DOHH2 (cell line): ENCODE data around the gene MYOF.

Experiments
- H3F3A ChIP-seq: fragments of 200-600 bp; sonication (generic), shearing (Covaris generic); 2 replicates; pipeline ENCODE4 v1.6.0; 2016; ENCODE audit warnings: antibody characterized with exemption, mild to moderate bottlenecking; ENCODE audit not compliant: control insufficient read depth, insufficient read depth
- H3K27ac ChIP-seq: fragments of 200-600 bp; sonication (generic); 2 replicates; pipeline ENCODE4 v1.5.1; 2014; ENCODE audit warnings: low read depth, mild to moderate bottlenecking, low read length, moderate library complexity
- H3K27me3 ChIP-seq: fragments of 200-600 bp; sonication (generic); 2 replicates; pipeline ENCODE4 v1.6.1; 2014; ENCODE audit warnings: mild to moderate bottlenecking, low read length, mixed read lengths; ENCODE audit not compliant: control insufficient read depth
- H3K36me3 ChIP-seq: fragments of 200-600 bp; sonication (generic); 2 replicates; pipeline ENCODE4 v1.6.1; 2014; ENCODE audit warnings: mild to moderate bottlenecking, low read length, moderate library complexity, mixed read lengths; ENCODE audit not compliant: control insufficient read depth
- H3K4me1 ChIP-seq: fragments of 200-600 bp; sonication (generic); 2 replicates; pipeline ENCODE4 v1.6.1; 2014; ENCODE audit warnings: mild to moderate bottlenecking, low read length, mixed read lengths; ENCODE audit not compliant: control insufficient read depth
- H3K4me2 ChIP-seq: fragments of 200-600 bp; sonication (generic); 2 replicates; pipeline ENCODE4 v1.6.0; 2014; ENCODE audit warnings: mild to moderate bottlenecking, low read length, moderate library complexity
- H3K4me3 ChIP-seq: fragments of 200-600 bp; sonication (generic); 2 replicates; pipeline ENCODE4 v1.5.1; 2014; ENCODE audit warnings: mild to moderate bottlenecking, low read length, mixed read lengths
- H3K79me2 ChIP-seq: fragments of 200-600 bp; sonication (generic); 2 replicates; pipeline ENCODE4 v1.6.1; 2014; ENCODE audit warnings: mild to moderate bottlenecking, low read length, mixed read lengths; ENCODE audit not compliant: control insufficient read depth
- H3K9me2 ChIP-seq: fragments of 200-600 bp; sonication (generic); replicated peaks from 2 replicates; pipeline ENCODE4 v1.6.1; 2014; ENCODE audit warnings: mild to moderate bottlenecking, low read length, mixed read lengths; ENCODE audit not compliant: control insufficient read depth
- H3K9me3 ChIP-seq: fragments of 200-600 bp; sonication (generic); 2 replicates; pipeline ENCODE4 v1.6.1; 2014; ENCODE audit warnings: antibody characterized with exemption, low read length, mixed read lengths; ENCODE audit not compliant: control insufficient read depth, insufficient read depth
- H4K20me1 ChIP-seq: fragments of 200-600 bp; sonication (generic); 2 replicates; pipeline ENCODE4 v1.6.0; 2014; ENCODE audit warnings: low read depth, mild to moderate bottlenecking, antibody characterized with exemption, low read length, moderate library complexity; ENCODE audit not compliant: control insufficient read depth, insufficient read depth
- EZH2phosphoT487 ChIP-seq: fragments of 200-600 bp; sonication (generic); IDR thresholded peaks from 2 replicates; pipeline ENCODE4 v1.6.1; 2017; ENCODE audit warnings: borderline replicate concordance, mild to moderate bottlenecking, antibody characterized with exemption, low read length, moderate library complexity, mixed read lengths
- TF ChIP-seq, protein P1 (sequence below): fragments of 200-600 bp; sonication (generic); IDR thresholded peaks from one replicate; pipeline ENCODE4 v1.5.1; 2014; ENCODE audit warnings: antibody characterized with exemption, mild to moderate bottlenecking, low read depth, low read length; ENCODE audit not compliant: poor library complexity, severe bottlenecking

The MYOF gene

DNA sequence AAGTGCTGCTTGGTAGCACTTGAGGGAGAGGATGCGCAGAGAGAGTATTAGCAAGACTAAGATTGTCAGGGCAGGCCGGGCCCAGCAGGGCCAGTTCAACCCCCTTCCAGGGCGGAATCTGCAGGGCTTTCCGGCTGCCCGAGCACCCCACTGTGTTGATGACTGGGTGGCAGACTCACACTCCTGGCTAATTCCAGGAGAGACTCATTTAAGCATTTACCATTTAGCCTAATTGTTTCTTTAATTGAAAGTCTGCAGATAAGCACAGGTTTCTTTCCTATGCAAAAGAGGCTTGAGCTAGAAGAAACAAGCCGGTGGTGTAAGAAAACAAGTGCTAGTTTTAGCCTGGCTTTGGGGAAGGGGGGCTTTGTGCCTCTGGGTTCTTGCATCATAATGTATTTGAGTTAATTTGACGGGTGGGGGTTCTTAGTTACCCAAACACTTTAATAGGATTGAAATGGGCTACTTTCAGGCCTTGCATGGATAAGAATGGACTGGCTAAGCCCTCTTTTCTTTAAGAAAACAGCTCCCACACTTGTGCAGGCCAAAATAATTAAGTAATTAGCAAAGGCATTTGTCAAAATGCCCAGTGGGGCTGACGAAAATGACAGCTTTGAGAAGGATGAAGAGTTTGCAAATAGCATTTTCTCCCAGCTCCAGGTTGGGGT, 201.3 kb downstream of the MYOF start:
- H3K27me3 ChIP-seq = no peaks in the 10 kb centered on the region
- no peaks in the 10 kb centered on the region for H3K36me3 ChIP-seq
- no peaks in the 10 kb centered on the region for H3F3A ChIP-seq
- no peak overlapping the region for H3K4me2 ChIP-seq
- no peaks in the 10 kb centered on the region for H3K9me3 ChIP-seq
- peaks cover 44% of the 10 kb centered on the region for H3K4me1 ChIP-seq
- H4K20me1 ChIP-seq = no peaks in the 10 kb centered on the region
- no peaks in the 10 kb centered on the region for H3K79me2 ChIP-seq
- H3K9me2 ChIP-seq = no peaks in the 10 kb centered on the region
- no peak overlapping the region for H3K4me3 ChIP-seq
- no peak overlapping the region for H3K27ac ChIP-seq
- TF ChIP-seq EZH2phosphoT487 = no peak
- TF ChIP-seq, protein P1, sequence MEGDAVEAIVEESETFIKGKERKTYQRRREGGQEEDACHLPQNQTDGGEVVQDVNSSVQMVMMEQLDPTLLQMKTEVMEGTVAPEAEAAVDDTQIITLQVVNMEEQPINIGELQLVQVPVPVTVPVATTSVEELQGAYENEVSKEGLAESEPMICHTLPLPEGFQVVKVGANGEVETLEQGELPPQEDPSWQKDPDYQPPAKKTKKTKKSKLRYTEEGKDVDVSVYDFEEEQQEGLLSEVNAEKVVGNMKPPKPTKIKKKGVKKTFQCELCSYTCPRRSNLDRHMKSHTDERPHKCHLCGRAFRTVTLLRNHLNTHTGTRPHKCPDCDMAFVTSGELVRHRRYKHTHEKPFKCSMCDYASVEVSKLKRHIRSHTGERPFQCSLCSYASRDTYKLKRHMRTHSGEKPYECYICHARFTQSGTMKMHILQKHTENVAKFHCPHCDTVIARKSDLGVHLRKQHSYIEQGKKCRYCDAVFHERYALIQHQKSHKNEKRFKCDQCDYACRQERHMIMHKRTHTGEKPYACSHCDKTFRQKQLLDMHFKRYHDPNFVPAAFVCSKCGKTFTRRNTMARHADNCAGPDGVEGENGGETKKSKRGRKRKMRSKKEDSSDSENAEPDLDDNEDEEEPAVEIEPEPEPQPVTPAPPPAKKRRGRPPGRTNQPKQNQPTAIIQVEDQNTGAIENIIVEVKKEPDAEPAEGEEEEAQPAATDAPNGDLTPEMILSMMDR = no peak

DNA sequence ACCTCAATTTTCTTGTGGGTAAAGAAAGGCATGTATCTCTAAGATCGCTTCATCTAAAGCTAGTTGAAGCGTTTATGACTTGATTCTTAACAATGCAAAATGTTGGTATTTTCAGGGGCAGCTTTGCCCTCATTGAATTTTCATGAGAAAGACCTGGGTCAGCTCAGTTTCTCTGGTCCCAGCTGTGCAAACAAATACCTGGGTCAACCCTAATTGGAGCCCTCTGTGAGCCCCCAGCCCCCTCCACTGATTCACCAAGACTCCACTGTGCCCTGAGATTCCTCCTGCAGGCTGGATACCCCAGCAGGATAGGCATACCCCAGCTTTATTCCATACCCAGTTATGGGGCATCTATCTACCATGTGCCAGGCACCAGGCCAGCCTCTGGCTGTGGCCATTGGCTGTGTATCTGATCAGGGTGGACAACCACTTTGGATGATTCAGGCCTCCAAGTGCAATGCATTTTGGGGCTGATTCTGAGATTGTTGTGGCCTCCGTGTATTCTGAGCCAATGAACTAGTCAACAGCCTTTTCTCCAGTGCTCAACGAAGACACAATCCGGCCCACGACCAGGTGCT, 201.9 kb downstream of the MYOF start:
- Histone ChIP-seq H3K4me2 (no peak overlapping the region), H3K9me2 (no peaks in the 10 kb centered on the region), H3F3A (no peaks in the 10 kb centered on the region), H3K4me1 (peaks cover 50% of the 10 kb centered on the region), H3K27me3 (no peaks in the 10 kb centered on the region), H3K9me3 (no peaks in the 10 kb centered on the region), H4K20me1 (no peaks in the 10 kb centered on the region), H3K79me2 (no peaks in the 10 kb centered on the region), H3K4me3 (no peak overlapping the region), H3K27ac (no peak overlapping the region), H3K36me3 (no peaks in the 10 kb centered on the region)
- no peak for TF ChIP-seq EZH2phosphoT487
- TF ChIP-seq, protein P1 = no peak

DNA sequence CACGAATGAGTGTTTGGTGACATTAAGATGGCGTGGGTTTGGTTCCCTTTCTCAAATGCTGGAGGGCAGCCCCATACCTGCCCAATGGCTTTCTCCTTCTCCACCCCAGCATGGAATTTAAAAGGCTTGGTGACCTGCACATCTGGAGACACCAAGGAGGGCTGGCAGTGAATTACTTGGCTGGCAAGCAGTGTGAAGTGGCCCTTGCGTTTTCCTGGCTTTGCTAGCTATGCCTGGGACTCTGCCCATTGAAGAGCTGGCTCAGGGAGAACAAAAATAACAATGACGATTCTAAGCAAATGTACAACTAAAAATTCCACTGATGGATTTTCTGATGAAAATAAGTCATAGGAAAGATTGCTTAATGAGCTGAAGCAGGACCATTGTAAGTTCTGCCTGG, 204.8 kb downstream of the MYOF start:
- no peaks in the 10 kb centered on the region for H4K20me1 ChIP-seq
- H3K9me3 ChIP-seq = no peaks in the 10 kb centered on the region
- peaks cover 53% of the 10 kb centered on the region for H3K4me1 ChIP-seq
- H3F3A ChIP-seq = no peaks in the 10 kb centered on the region
- H3K4me2 ChIP-seq = no peak overlapping the region
- H3K9me2 ChIP-seq = no peaks in the 10 kb centered on the region
- H3K4me3 ChIP-seq = no peak overlapping the region
- no peaks in the 10 kb centered on the region for H3K79me2 ChIP-seq
- TF ChIP-seq EZH2phosphoT487 = no peak
- TF ChIP-seq, protein P1 = no peak
- H3K27me3 ChIP-seq = no peaks in the 10 kb centered on the region
- H3K36me3 ChIP-seq = no peaks in the 10 kb centered on the region
- peak overlapping the region; percentile 9; the same call in 1 of the 2 replicates for H3K27ac ChIP-seq
